ENCODE measurements around the gene SLC25A4.

GRCh38 chr4:185108669-185109068, 34.4 kb upstream of the SLC25A4 start:
- TF ChIP-seq CTCF (IDR thresholded peaks at IDR 0.05) = no peak
- TF ChIP-seq POLR2A (IDR thresholded peaks at IDR 0.05) = no peak

Data from Peyer's patch (tissue), 4 donors.